Calu3 (cell line): Measurements from ENCODE around the gene ARHGEF16. TPM values are rescaled to one million over a fixed set of nuclear protein-coding genes. Genes with fewer than 3 reads are reported as not detected.

ENCODE experiments used
- BruUV-seq: library from RNA; stranded (reverse); fragments of 400-500 nt; replicated peaks from 2 replicates; lab custom pipeline; 2021; lab: Mats Ljungman, UMichigan
- CTCF ChIA-PET: fragments of 300-600 bp; sonication (Branson Sonifier 250); formaldehyde crosslinking; loops from one replicate; lab custom pipeline; 2022; ENCODE audit warnings: antibody characterized with exemption; lab: Charles Lee
- DNase-seq: peaks from one replicate; pipeline ENCODE4 v3.0.0; 2022
- H3K27ac Mint-ChIP-seq: one replicate; pipeline ENCODE4 v1.8.0; 2022; ENCODE audit warnings: mixed read lengths; ENCODE audit not compliant: unreplicated experiment
- H3K27me3 Mint-ChIP-seq: one replicate; pipeline ENCODE4 v1.8.0; 2022; ENCODE audit warnings: mixed read lengths; ENCODE audit not compliant: unreplicated experiment
- H3K36me3 Mint-ChIP-seq: one replicate; pipeline ENCODE4 v1.8.0; 2022; ENCODE audit warnings: mild to moderate bottlenecking, moderate library complexity, mixed read lengths; ENCODE audit not compliant: insufficient read depth, unreplicated experiment
- H3K4me1 Mint-ChIP-seq: one replicate; pipeline ENCODE4 v1.8.0; 2022; ENCODE audit warnings: mild to moderate bottlenecking, low read depth, mixed read lengths; ENCODE audit not compliant: unreplicated experiment
- H3K4me3 Mint-ChIP-seq: one replicate; pipeline ENCODE4 v1.8.0; 2022; ENCODE audit warnings: mild to moderate bottlenecking, low read depth, moderate library complexity, mixed read lengths; ENCODE audit not compliant: unreplicated experiment
- H3K9me3 Mint-ChIP-seq: one replicate; pipeline ENCODE4 v1.8.0; 2022; ENCODE audit warnings: low read depth, mixed read lengths; ENCODE audit not compliant: unreplicated experiment
- intact Hi-C: fragments of 100-400 bp; cut with micrococcal nuclease; formaldehyde crosslinking; loops from one replicate; pipeline ENCODE4 v1.10.0; 2022; ENCODE audit not compliant: unreplicated experiment
- total RNA-seq: library from RNA; stranded (reverse); gene quantifications from 2 replicates; pipeline ENCODE4 v1.2.3, GENCODE V29; 2022
- TF ChIP-seq, protein P1 (sequence below): fragments of 200-600 bp; IDR thresholded peaks from one replicate; pipeline ENCODE4 v1.8.0; 2022; ENCODE audit warnings: antibody characterized with exemption; ENCODE audit not compliant: unreplicated experiment

The ARHGEF16 gene
- total RNA-seq, 1 experiment from 2014 or later, result 24.2 TPM

DNA sequence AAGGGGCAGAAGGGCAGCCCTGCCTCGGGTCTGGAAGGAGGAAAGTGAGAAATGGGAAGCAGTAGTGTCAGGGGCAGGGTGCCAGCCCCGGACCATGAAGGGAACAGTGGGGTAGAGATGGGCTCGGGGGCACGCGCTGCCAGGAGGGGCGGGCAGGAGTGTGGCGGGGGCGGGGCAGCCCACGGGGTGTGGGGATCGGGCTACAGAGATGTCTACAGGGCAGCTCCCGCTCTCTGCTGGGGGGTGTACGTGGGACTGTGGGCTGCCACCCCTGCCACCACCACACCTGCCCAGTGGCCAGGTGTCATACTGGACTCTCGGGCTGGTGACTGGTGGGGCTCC, 7.4 kb downstream of the ARHGEF16 start:
- no TSS peak for BruUV-seq
- CTCF ChIA-PET, result no interaction called here
- Mint-ChIP-seq H3K9me3 (no peaks in the 10 kb centered on the region), H3K36me3 (peaks cover 29% of the 10 kb centered on the region), H3K4me3 (no peak overlapping the region), H3K4me1 (peaks cover 38% of the 10 kb centered on the region), H3K27ac (no peak overlapping the region), H3K27me3 (no peaks in the 10 kb centered on the region)
- intact Hi-C loops, result no loop called here
- TF ChIP-seq, protein P1, sequence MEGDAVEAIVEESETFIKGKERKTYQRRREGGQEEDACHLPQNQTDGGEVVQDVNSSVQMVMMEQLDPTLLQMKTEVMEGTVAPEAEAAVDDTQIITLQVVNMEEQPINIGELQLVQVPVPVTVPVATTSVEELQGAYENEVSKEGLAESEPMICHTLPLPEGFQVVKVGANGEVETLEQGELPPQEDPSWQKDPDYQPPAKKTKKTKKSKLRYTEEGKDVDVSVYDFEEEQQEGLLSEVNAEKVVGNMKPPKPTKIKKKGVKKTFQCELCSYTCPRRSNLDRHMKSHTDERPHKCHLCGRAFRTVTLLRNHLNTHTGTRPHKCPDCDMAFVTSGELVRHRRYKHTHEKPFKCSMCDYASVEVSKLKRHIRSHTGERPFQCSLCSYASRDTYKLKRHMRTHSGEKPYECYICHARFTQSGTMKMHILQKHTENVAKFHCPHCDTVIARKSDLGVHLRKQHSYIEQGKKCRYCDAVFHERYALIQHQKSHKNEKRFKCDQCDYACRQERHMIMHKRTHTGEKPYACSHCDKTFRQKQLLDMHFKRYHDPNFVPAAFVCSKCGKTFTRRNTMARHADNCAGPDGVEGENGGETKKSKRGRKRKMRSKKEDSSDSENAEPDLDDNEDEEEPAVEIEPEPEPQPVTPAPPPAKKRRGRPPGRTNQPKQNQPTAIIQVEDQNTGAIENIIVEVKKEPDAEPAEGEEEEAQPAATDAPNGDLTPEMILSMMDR, result no peak
- DNase-seq, result no peak

DNA sequence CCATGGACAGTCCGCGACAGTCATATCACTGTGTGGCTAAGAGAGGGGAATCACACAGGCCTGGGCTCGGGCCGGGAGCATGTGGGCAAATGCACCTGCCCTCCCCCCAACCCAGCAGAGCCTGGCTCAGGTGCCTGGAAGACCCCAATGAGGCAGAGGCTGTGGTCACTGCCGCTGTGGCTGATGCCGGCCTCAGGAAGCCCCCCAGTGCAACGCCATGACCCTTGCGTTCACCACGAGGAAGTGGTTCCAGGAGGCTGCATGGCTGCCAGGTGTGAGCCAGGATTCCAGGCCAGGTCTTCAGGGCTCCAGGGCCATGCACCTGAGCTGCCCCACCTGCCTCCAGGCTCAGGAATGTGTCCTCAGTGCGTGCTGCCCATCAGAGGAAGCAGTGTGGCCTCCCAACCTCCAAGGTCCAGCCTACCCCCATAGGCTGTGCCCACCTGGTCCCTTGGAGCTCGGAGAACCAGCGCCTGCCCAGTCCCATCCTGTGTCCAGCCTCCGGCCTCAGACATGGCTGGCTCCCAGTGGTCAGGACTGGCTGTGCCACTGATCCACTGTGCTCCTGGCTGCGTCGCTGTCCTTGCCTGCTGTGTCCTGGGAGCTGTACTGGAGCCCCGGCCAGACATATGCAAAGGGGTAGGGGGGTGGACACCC, 8.0 kb downstream of the ARHGEF16 start:
- no TSS peak for BruUV-seq
- peaks cover 24% of the 10 kb centered on the region for H3K36me3 Mint-ChIP-seq
- TF ChIP-seq, protein P1, result no peak
- no peak overlapping the region for H3K4me3 Mint-ChIP-seq
- H3K4me1 Mint-ChIP-seq, result peaks cover 32% of the 10 kb centered on the region
- CTCF ChIA-PET, result no interaction called here
- DNase-seq, result no peak
- intact Hi-C loops, result no loop called here
- no peaks in the 10 kb centered on the region for H3K27me3 Mint-ChIP-seq
- no peaks in the 10 kb centered on the region for H3K9me3 Mint-ChIP-seq
- H3K27ac Mint-ChIP-seq, result no peak overlapping the region

DNA sequence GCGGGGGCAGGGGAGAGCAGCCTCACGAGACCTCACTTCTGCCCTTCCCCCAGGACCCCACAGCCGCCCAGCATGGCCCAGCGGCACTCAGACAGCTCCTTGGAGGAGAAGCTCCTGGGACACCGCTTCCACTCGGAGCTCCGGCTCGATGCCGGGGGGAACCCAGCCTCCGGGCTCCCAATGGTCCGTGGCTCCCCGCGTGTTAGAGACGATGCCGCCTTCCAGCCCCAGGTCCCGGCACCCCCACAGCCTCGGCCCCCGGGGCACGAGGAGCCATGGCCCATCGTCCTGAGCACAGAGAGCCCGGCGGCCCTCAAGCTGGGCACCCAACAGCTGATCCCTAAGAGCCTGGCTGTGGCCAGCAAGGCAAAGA, 8.5 kb downstream of the ARHGEF16 start:
- H3K27me3 Mint-ChIP-seq, result no peaks in the 10 kb centered on the region
- TF ChIP-seq, protein P1, result no peak
- intact Hi-C loops, result no loop called here
- H3K4me3 Mint-ChIP-seq, result no peak overlapping the region
- H3K27ac Mint-ChIP-seq, result no peak overlapping the region
- no peak for DNase-seq
- peaks cover 21% of the 10 kb centered on the region for H3K36me3 Mint-ChIP-seq
- CTCF ChIA-PET, result no interaction called here
- H3K9me3 Mint-ChIP-seq, result no peaks in the 10 kb centered on the region
- BruUV-seq, result no TSS peak
- H3K4me1 Mint-ChIP-seq, result peaks cover 30% of the 10 kb centered on the region

DNA sequence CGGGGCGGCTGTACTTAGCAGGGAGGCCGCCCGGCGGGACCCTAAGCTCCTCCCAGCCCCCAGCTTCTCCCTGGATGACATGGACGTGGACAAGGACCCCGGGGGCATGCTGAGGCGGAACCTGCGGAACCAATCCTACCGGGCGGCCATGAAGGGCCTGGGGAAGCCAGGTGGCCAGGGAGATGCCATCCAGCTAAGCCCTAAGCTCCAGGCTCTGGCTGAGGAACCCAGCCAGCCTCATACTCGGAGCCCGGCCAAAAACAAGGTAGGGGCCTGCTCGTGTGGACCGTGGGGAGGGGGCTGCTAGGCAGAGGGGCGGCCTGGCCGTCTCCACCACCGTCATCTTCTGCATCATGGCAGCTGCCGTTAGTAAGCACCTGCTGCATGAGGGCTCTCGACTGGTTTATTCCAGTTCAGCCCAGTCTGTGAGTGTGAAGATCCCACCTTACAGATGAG, 9.0 kb downstream of the ARHGEF16 start:
- Mint-ChIP-seq H3K36me3 (peaks cover 21% of the 10 kb centered on the region), H3K27me3 (no peaks in the 10 kb centered on the region), H3K27ac (no peak overlapping the region), H3K4me3 (no peak overlapping the region), H3K4me1 (peaks cover 26% of the 10 kb centered on the region), H3K9me3 (no peaks in the 10 kb centered on the region)
- intact Hi-C loops, result no loop called here
- TF ChIP-seq, protein P1, result no peak
- no peak for DNase-seq
- CTCF ChIA-PET, result no interaction called here
- BruUV-seq, result no TSS peak
